Spleen (tissue), 11 donors: ENCODE measurements around the gene TCTN2. TPM values are rescaled to one million over a fixed set of nuclear protein-coding genes. Genes with fewer than 3 reads are reported as not detected.

Experiments used
- DNase-seq: peaks from one replicate; pipeline ENCODE4 v3.0.0-alpha.2; 2020
- H3K27ac ChIP-seq, 8 donors: fragments of 200-600 bp; sonication (generic) in 7 of 8; 1 replicate in 4 of 8; 2 replicates in 4 of 8; pipeline versions ENCODE4 v1.5.0 to v1.8.0; 2016 to 2021; ENCODE audit warnings: inconsistent platforms in 4 of 8, mild to moderate bottlenecking in 4 of 8, moderate library complexity in 1 of 8
- H3K27me3 ChIP-seq, 7 donors: fragments of 200-600 bp; sonication (generic) in 6 of 7; replicated peaks in 1 of 7; 1 replicate in 4 of 7; 2 replicates in 3 of 7; pipeline versions ENCODE4 v1.5.0 to v1.8.0; 2016 to 2021; ENCODE audit warnings: inconsistent platforms in 3 of 7, mild to moderate bottlenecking in 1 of 7
- H3K36me3 ChIP-seq, 6 donors: fragments of 200-600 bp; sonication (generic) in 5 of 6; 1 replicate in 4 of 6; 2 replicates in 2 of 6; pipeline versions ENCODE4 v1.5.0 to v1.8.0; 2016 to 2021; ENCODE audit warnings: inconsistent platforms in 2 of 6
- H3K4me1 ChIP-seq, 6 donors: fragments of 200-600 bp; sonication (generic) in 5 of 6; 1 replicate in 3 of 6; 2 replicates in 3 of 6; pipeline versions ENCODE4 v1.5.0 to v1.8.0; 2016 to 2021; ENCODE audit warnings: inconsistent platforms in 3 of 6
- H3K4me3 ChIP-seq, 8 donors: fragments of 200-600 bp; sonication (generic) in 7 of 8; 1 replicate in 4 of 8; 2 replicates in 4 of 8; pipeline versions ENCODE4 v1.5.0 to v1.8.0; 2016 to 2021; ENCODE audit warnings: inconsistent platforms in 4 of 8, mild to moderate bottlenecking in 4 of 8, moderate library complexity in 2 of 8
- H3K9me3 ChIP-seq, 8 donors: fragments of 200-600 bp; sonication (generic) in 7 of 8; 1 replicate in 4 of 8; 2 replicates in 4 of 8; pipeline versions ENCODE4 v1.5.0 to v1.8.0; 2016 to 2021; ENCODE audit warnings: inconsistent platforms in 4 of 8
- POLR2A ChIP-seq, 3 donors: fragments of 450-650 bp; IDR thresholded peaks; one replicate each; pipeline ENCODE4 v1.5.1; 2017; ENCODE audit warnings: antibody characterized with exemption in 3 of 3, mild to moderate bottlenecking in 1 of 3
- POLR2AphosphoS5 ChIP-seq, 3 donors: sonication (generic); formaldehyde crosslinking; IDR thresholded peaks; one replicate each; pipeline ENCODE4 v1.5.1; 2017; ENCODE audit warnings: antibody characterized with exemption in 3 of 3
- WGBS, 5 donors: extraction: QIAGEN DNeasy Blood & Tissue Kit in 3 of 5; methylation state at CpG; one replicate each; pipeline versions ENCODE4 v1.1.5 to v1.1.7; 2013 to 2018; 5-methylcytosine and 5-hydroxymethylcytosine counted together
- intact Hi-C: fragments of 100-400 bp; cut with DNase I; formaldehyde crosslinking; loops from one replicate; pipeline ENCODE4 v1.15.0; 2023; ENCODE audit warnings: low total_unique reads
- polyA plus RNA-seq, 3 donors: library from polyadenylated mRNA; stranded (reverse); fragments of 200-250 nt; gene quantifications; one replicate each; pipeline ENCODE4 v1.2.1, GENCODE V29; 2013
- total RNA-seq, 7 donors: library from RNA; depleted of rRNA in 3 of 7; stranded (reverse); fragments of >200 nt in 3 of 7; fragmentation: NEBNext Ultra II Directional in 4 of 7; extraction: Animal tissue kit (Norgen Biotek cat#: 25700) in 4 of 7; gene quantifications; one replicate each; pipeline versions ENCODE4 v1.1.0 to v1.2.1, GENCODE V29; 2016 to 2021
- TF ChIP-seq, protein P1 (sequence below), 11 experiments: fragments of 200-600 bp in 7 of 11; fragments of 450-650 bp in 4 of 11; sonication (generic) in 4 of 11; IDR thresholded peaks in 8 of 11; conservative IDR thresholded peaks in 3 of 11; 1 replicate in 7 of 11; 2 replicates in 4 of 11; pipeline versions ENCODE4 v1.4.0 to v1.8.0; 2016 to 2021; ENCODE audit warnings: antibody characterized with exemption in 11 of 11, inconsistent platforms in 4 of 11, mild to moderate bottlenecking in 1 of 11
- donor health status: healthy with polysubstance abuse.
- donor health status: DM: no; HTN: no; CAD: no; lungs with moderate emphysema.
- donor health status: DM: no; HTN: no; CAD: no.
- donor health status: Bipolar disorder and iron deficiency.
- donor health status: healthy.
- donor health status: DM: no; HTN: no; CAD: no.
- donor health status: DM: yes; HTN: yes; CAD: no.

Gene TCTN2
- total and polyA plus RNA-seq, 10 donors = 1.9 to 10.9 (median 6.0) TPM

DNA sequence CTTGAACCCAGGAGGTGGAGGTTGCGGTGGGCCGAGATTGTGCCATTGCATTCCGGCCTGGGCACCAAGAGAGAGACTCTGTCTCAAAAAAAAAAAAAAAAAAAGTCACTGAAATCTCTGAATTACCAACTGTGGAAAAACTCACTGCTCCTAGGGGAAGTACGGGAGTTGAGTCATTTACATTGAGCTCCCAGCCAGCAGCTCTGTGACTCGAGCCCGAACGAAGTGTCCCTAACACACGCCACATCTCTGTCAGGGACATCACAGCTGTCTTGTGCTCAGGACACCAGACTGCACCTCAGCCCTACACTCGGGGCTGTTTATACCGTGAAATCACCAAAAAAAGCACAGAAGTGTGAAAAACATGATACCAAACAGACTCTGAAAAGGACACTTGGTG is 62.3 kb downstream of the TCTN2 start:
- intact Hi-C loops = no loop called here
- H3K4me1 ChIP-seq = peaks cover 0 to 16% (median 7%) of the 10 kb centered on the region in 6 donors
- no peak overlapping the region for H3K4me3 ChIP-seq
- TF ChIP-seq POLR2AphosphoS5 (IDR thresholded peaks at IDR 0.05) = no peak
- TF ChIP-seq POLR2A (IDR thresholded peaks at IDR 0.05) = no peak
- TF ChIP-seq, protein P1, sequence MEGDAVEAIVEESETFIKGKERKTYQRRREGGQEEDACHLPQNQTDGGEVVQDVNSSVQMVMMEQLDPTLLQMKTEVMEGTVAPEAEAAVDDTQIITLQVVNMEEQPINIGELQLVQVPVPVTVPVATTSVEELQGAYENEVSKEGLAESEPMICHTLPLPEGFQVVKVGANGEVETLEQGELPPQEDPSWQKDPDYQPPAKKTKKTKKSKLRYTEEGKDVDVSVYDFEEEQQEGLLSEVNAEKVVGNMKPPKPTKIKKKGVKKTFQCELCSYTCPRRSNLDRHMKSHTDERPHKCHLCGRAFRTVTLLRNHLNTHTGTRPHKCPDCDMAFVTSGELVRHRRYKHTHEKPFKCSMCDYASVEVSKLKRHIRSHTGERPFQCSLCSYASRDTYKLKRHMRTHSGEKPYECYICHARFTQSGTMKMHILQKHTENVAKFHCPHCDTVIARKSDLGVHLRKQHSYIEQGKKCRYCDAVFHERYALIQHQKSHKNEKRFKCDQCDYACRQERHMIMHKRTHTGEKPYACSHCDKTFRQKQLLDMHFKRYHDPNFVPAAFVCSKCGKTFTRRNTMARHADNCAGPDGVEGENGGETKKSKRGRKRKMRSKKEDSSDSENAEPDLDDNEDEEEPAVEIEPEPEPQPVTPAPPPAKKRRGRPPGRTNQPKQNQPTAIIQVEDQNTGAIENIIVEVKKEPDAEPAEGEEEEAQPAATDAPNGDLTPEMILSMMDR (IDR thresholded peaks at IDR 0.05 in 8 of 11, conservative IDR thresholded peaks at IDR 0.05 in 3 of 11) = no peak
- WGBS, 5 donors = 78 to 91% (median 86%) methylated on average over 10 of the region's 10 CpGs
- DNase-seq = no peak
- H3K27me3 ChIP-seq = no peaks in the 10 kb centered on the region
- H3K9me3 ChIP-seq = no peaks in the 10 kb centered on the region
- peaks cover 4 to 100% (median 75%) of the 10 kb centered on the region in 6 donors for H3K36me3 ChIP-seq
- H3K27ac ChIP-seq = no peak overlapping the region

DNA sequence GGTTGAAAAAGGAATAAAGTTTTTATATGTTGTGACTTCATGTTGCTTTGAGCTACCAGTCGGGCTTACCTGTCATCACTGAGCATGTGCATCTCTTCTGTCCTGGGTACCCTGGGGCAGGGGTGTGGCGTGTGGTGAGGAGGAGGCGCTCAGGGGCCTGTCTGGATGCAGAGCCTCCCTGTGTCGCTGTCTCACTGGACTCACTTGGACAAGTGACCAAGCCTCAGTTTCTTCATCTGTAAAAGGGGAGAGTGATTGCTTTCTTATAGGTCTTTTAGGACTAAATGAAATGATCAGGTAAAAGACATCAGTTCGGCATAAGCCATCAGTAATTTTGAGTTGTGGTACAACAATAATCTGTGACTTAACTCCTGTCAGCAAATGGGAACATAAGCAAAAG is 63.4 kb downstream of the TCTN2 start:
- DNase-seq = no peak
- Histone ChIP-seq H3K27me3 (no peaks in the 10 kb centered on the region), H3K4me1 (peaks cover 0 to 16% (median 7%) of the 10 kb centered on the region in 6 donors), H3K9me3 (no peaks in the 10 kb centered on the region), H3K27ac (no peak overlapping the region), H3K4me3 (no peak overlapping the region), H3K36me3 (peaks cover 4 to 100% (median 74%) of the 10 kb centered on the region in 6 donors)
- TF ChIP-seq POLR2AphosphoS5 (IDR thresholded peaks at IDR 0.05) = no peak
- TF ChIP-seq POLR2A (IDR thresholded peaks at IDR 0.05) = no peak
- TF ChIP-seq, protein P1 (IDR thresholded peaks at IDR 0.05 in 8 of 11, conservative IDR thresholded peaks at IDR 0.05 in 3 of 11) = no peak
- intact Hi-C loops = no loop called here
- 72 to 89% (median 88%) methylated on average over 5 of the region's 5 CpGs for WGBS, 5 donors

DNA sequence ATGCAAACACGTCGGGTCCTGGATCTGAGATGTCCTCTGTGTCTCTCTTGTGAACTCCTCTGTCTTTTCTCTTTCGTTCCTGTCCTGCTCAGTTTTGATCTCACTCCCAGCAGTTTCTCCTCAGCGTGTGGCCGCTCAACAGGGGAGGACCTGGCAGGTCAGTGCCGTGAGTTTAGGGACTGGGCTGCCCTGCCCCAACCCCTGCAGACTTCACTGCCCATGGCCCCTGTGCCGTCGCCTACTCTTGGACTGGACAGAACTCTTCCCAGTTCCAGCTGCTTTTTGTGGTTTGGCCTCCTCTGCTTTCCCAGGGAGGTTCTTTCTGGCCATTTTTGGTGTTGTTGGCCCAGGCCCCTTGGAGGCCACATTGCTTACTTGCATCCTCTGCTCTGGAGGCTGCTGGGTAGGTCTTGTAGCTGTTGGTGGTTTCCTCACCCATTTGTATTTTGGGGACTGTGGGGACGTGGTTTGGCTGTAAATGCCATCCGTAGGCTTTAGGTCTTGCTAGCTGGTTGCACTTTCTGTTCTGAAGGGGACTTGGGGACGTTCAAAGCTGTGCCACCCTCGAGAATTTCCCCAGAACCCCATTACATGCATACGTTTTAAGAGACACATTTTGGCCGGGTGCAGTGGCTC is 71.1 kb downstream of the TCTN2 start:
- TF ChIP-seq, protein P1 (IDR thresholded peaks at IDR 0.05 in 8 of 11, conservative IDR thresholded peaks at IDR 0.05 in 3 of 11) = no peak
- TF ChIP-seq POLR2A (IDR thresholded peaks at IDR 0.05) (no peak), POLR2AphosphoS5 (IDR thresholded peaks at IDR 0.05) (no peak)
- WGBS, 5 donors = 68 to 76% (median 74%) methylated on average over 12 to 14 of the region's 14 CpGs
- peak overlapping the region in 1 of 8 donors; percentile 43 for H3K4me3 ChIP-seq
- H3K9me3 ChIP-seq = no peaks in the 10 kb centered on the region
- peaks cover 0 to 40% (median 15%) of the 10 kb centered on the region in 6 donors for H3K4me1 ChIP-seq
- no peak for DNase-seq
- H3K27me3 ChIP-seq = no peaks in the 10 kb centered on the region
- intact Hi-C loops = no loop called here
- H3K27ac ChIP-seq = peak overlapping the region in 6 of 8 donors; percentile 19 to 77 (median 58)
- H3K36me3 ChIP-seq = peaks cover 0 to 100% (median 63%) of the 10 kb centered on the region in 6 donors

DNA sequence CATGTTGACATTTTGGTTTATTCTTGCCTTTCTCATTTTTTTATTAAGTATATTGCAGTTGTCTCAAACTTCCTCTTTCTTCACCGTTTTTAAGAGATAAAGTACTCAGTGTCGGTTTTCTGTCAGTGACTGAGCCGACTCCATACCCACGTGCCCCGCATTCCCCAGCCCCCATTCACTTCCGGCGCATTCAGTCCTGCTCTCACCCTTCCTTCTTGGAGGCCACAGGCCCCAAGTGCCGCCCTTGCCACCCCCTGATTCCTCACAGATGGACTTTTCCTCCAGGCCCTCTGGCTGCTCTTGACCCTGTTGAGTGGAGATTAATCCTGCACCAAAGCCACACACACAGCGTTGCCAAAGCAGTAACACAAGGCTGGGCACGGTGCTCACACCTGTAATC is 72.1 kb downstream of the TCTN2 start:
- no peaks in the 10 kb centered on the region for H3K9me3 ChIP-seq
- H3K4me3 ChIP-seq = no peak overlapping the region
- no peaks in the 10 kb centered on the region for H3K27me3 ChIP-seq
- DNase-seq = peak; percentile 77
- peak overlapping the region in 7 of 8 donors; percentile 19 to 77 (median 54) for H3K27ac ChIP-seq
- intact Hi-C loops = no loop called here
- H3K4me1 ChIP-seq = peaks cover 0 to 41% (median 10%) of the 10 kb centered on the region in 6 donors
- H3K36me3 ChIP-seq = peaks cover 0 to 100% (median 59%) of the 10 kb centered on the region in 6 donors
- WGBS, 5 donors = 26 to 53% (median 37%) methylated on average over 10 of the region's 10 CpGs
- TF ChIP-seq POLR2A (IDR thresholded peaks at IDR 0.05) = no peak
- no peak for TF ChIP-seq POLR2AphosphoS5 (IDR thresholded peaks at IDR 0.05)
- TF ChIP-seq, protein P1 (IDR thresholded peaks at IDR 0.05 in 8 of 11, conservative IDR thresholded peaks at IDR 0.05 in 3 of 11) = no peak
